ENCODE data around the gene NTS.

DNA sequence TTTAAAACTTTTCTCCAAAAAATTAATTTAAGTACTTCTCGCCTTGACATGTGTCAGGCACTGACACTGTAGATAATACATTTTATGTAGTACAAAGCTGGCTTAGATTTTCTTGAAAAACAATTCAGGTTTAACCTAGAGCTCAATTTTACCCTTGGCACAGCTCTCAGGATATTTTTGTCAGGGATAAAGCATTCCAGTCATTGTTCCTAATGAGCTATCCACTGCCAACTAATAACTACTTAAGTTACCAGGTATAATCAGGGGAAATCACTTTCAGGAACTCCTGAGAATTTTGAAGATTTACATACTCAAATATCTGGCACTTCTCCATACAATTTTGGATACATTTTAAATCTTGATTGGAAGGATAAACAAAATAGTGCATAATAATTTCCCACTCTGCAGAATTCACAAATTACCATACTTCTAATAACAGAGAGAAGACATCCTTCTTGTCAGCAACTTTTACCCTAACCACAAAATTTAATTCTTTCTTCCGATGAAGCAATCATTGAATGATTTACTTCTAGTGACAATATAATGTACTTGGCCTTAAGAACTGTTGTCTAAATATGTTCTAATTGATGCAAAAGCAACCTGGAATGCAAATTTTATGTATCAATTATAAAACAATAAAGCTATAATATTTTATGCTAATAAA, 42.6 kb upstream of the NTS start:
- TF ChIP-seq CTCF (IDR thresholded peaks at IDR 0.05) = no peak
- no peak for TF ChIP-seq POLR2AphosphoS5 (IDR thresholded peaks at IDR 0.05)

Measured in transverse colon (tissue), 4 donors.